SK-N-SH (cell line): Measurements from ENCODE around the gene JAZF1. TPM values are rescaled to one million over a fixed set of nuclear protein-coding genes. Genes with fewer than 3 reads are reported as not detected.

Experiments used
- CTCF ChIA-PET: fragments of 300-600, 350-600 bp; formaldehyde crosslinking; extraction: SDS; loops from one replicate; lab custom pipeline; 2021; lab: Yijun Ruan, JAX
- POLR2A ChIA-PET: fragments of 350-600 bp; sonication (Branson Sonifier 250); formaldehyde crosslinking; extraction: SDS; loops from one replicate; lab custom pipeline; 2020; ENCODE audit warnings: antibody characterized with exemption, inconsistent platforms; lab: Yijun Ruan, JAX
- DNase-seq: peaks from one replicate; pipeline ENCODE4 v3.0.0; 2012
- H2AFZ ChIP-seq: fragments of 200-600 bp; sonication (generic); 2 replicates; pipeline ENCODE4 v1.8.1; 2016; ENCODE audit warnings: antibody characterized with exemption, mild to moderate bottlenecking, low read depth
- H3F3A ChIP-seq: fragments of 200-600 bp; sonication (generic); replicated peaks from 2 replicates; pipeline ENCODE3; 2016; ENCODE audit warnings: antibody characterized with exemption, mild to moderate bottlenecking; ENCODE audit not compliant: insufficient read depth
- H3K27ac ChIP-seq, 2 experiments: fragments of 200-500 bp in 1 of 2; fragments of 200-600 bp in 1 of 2; sonication (Bioruptor generic) in 1 of 2; sonication (generic), shearing (Covaris generic) in 1 of 2; 2 replicates each; pipeline versions ENCODE4 v1.5.1 to v1.6.1; 2014 to 2016; ENCODE audit warnings: low read depth in 2 of 2, inconsistent platforms in 1 of 2, low read length in 1 of 2, mild to moderate bottlenecking in 1 of 2, mixed read lengths in 1 of 2
- H3K27me3 ChIP-seq: fragments of 200-600 bp; sonication (generic), shearing (Covaris generic); 2 replicates; pipeline ENCODE4 v1.6.1; 2016; ENCODE audit warnings: mixed run types; ENCODE audit not compliant: insufficient read depth
- H3K36me3 ChIP-seq, 2 experiments: fragments of 200-500 bp in 1 of 2; fragments of 200-600 bp in 1 of 2; sonication (Bioruptor generic) in 1 of 2; sonication (generic) in 1 of 2; replicated peaks in 1 of 2; 2 replicates each; pipeline versions ENCODE3 to v1.5.1; 2014 to 2016; ENCODE audit warnings: low read length in 1 of 2, mild to moderate bottlenecking in 1 of 2; ENCODE audit not compliant: insufficient read depth in 2 of 2, control insufficient read depth in 1 of 2
- H3K4me1 ChIP-seq, 2 experiments: fragments of 200-500 bp in 1 of 2; fragments of 200-600 bp in 1 of 2; sonication (Bioruptor generic) in 1 of 2; sonication (generic), shearing (Covaris generic) in 1 of 2; 2 replicates each; pipeline versions ENCODE4 v1.5.1 to v1.6.1; 2014 to 2016; ENCODE audit warnings: low read depth in 1 of 2, low read length in 1 of 2, mixed run types in 1 of 2; ENCODE audit not compliant: insufficient read depth in 2 of 2, control insufficient read depth in 1 of 2
- H3K4me2 ChIP-seq: fragments of 200-600 bp; sonication (generic), shearing (Covaris generic); 2 replicates; pipeline ENCODE4 v1.6.1; 2017; ENCODE audit warnings: mixed run types
- H3K4me3 ChIP-seq, 2 experiments: fragments of 200-500 bp in 1 of 2; fragments of 200-600 bp in 1 of 2; sonication (Bioruptor generic) in 1 of 2; sonication (generic), shearing (Covaris generic) in 1 of 2; 2 replicates each; pipeline versions ENCODE4 v1.5.1 to v1.8.1; 2014 to 2016; ENCODE audit warnings: low read depth in 2 of 2, inconsistent platforms in 1 of 2, low read length in 1 of 2, mild to moderate bottlenecking in 1 of 2, mixed read lengths in 1 of 2, moderate library complexity in 1 of 2
- H3K79me2 ChIP-seq: fragments of 200-600 bp; sonication (generic); 2 replicates; pipeline ENCODE4 v1.8.1; 2017; ENCODE audit warnings: mild to moderate bottlenecking; ENCODE audit not compliant: insufficient read depth
- H3K9ac ChIP-seq: fragments of 200-600 bp; sonication (generic); 2 replicates; pipeline ENCODE4 v1.6.1; 2017; ENCODE audit warnings: mixed run types
- H3K9me2 ChIP-seq: fragments of 200-600 bp; sonication (generic); 2 replicates; pipeline ENCODE4 v1.6.1; 2017; ENCODE audit warnings: mixed run types
- H3K9me3 ChIP-seq: fragments of 200-600 bp; sonication (generic); 2 replicates; pipeline ENCODE4 v1.6.1; 2017; ENCODE audit warnings: mixed run types, mild to moderate bottlenecking, moderate library complexity
- H4K20me1 ChIP-seq: fragments of 200-600 bp; sonication (generic); 2 replicates; pipeline ENCODE4 v1.6.1; 2017; ENCODE audit warnings: mild to moderate bottlenecking, mixed run types; ENCODE audit not compliant: insufficient read depth
- ELF1 ChIP-seq: IDR thresholded peaks from 2 replicates; pipeline ENCODE4 v1.4.0; 2012
- EP300 ChIP-seq, 2 experiments: IDR thresholded peaks; 2 replicates each; pipeline versions ENCODE4 v1.4.0 to v1.6.1; 2012; ENCODE audit warnings: borderline replicate concordance in 1 of 2, low read depth in 1 of 2, low read length in 1 of 2
- EZH2phosphoT487 ChIP-seq: fragments of 200-600 bp; sonication (generic); IDR thresholded peaks from 2 replicates; pipeline ENCODE4 v1.6.1; 2017; ENCODE audit warnings: low read depth, mixed run types, mild to moderate bottlenecking, antibody characterized with exemption, moderate library complexity, borderline replicate concordance
- FOXJ3 ChIP-seq: sonication (generic); formaldehyde crosslinking; IDR thresholded peaks from 2 replicates; pipeline ENCODE4 v1.5.1; 2020; ENCODE audit warnings: mild to moderate bottlenecking, missing genetic modification reagents
- FOXM1 ChIP-seq: IDR thresholded peaks from 2 replicates; pipeline ENCODE4 v1.4.0; 2012; ENCODE audit warnings: low read depth, mild to moderate bottlenecking
- GABPA ChIP-seq: IDR thresholded peaks from 2 replicates; pipeline ENCODE4 v1.4.0; 2012; ENCODE audit warnings: low read depth, mild to moderate bottlenecking
- GATA2 ChIP-seq: sonication (generic); formaldehyde crosslinking; IDR thresholded peaks from 2 replicates; pipeline ENCODE4 v1.5.0; 2020; ENCODE audit warnings: mild to moderate bottlenecking, missing genetic modification reagents
- MAX ChIP-seq: IDR thresholded peaks from 2 replicates; pipeline ENCODE4 v1.4.0; 2012; ENCODE audit warnings: low read depth
- POLR2AphosphoS5 ChIP-seq: IDR thresholded peaks from 2 replicates; pipeline ENCODE4 v1.6.1; 2012; ENCODE audit warnings: low read depth, low read length
- RAD21 ChIP-seq: IDR thresholded peaks from 2 replicates; pipeline ENCODE4 v1.6.1; 2012; ENCODE audit warnings: mild to moderate bottlenecking, low read length
- RXRA ChIP-seq: IDR thresholded peaks from 2 replicates; pipeline ENCODE4 v1.4.0; 2012; ENCODE audit warnings: low read depth, mild to moderate bottlenecking, borderline replicate concordance
- SIN3A ChIP-seq: IDR thresholded peaks from 2 replicates; pipeline ENCODE4 v1.6.1; 2012; ENCODE audit warnings: low read depth, mild to moderate bottlenecking, low read length, moderate library complexity, borderline replicate concordance
- SMC3 ChIP-seq: IDR thresholded peaks from 2 replicates; pipeline ENCODE4 v1.6.1; 2012; ENCODE audit warnings: low read depth, low read length, improper control_type of control experiment
- TAF1 ChIP-seq: IDR thresholded peaks from 2 replicates; pipeline ENCODE4 v1.6.1; 2012; ENCODE audit warnings: low read depth, mild to moderate bottlenecking, low read length, moderate library complexity, borderline replicate concordance
- TCF12 ChIP-seq: IDR thresholded peaks from 2 replicates; pipeline ENCODE4 v1.4.0; 2012
- TEAD4 ChIP-seq: IDR thresholded peaks from 2 replicates; pipeline ENCODE4 v1.4.0; 2012; ENCODE audit warnings: mild to moderate bottlenecking, borderline replicate concordance; ENCODE audit not compliant: insufficient read depth
- YY1 ChIP-seq: IDR thresholded peaks from 2 replicates; pipeline ENCODE4 v1.4.0; 2012; ENCODE audit warnings: low read depth, mild to moderate bottlenecking
- WGBS: methylation state at CpG from one replicate; pipeline ENCODE4 v1.1.6; 2017; ENCODE audit warnings: low lambda C conversion rate; 5-methylcytosine and 5-hydroxymethylcytosine counted together
- polyA plus RNA-seq, 3 experiments: library from polyadenylated mRNA; depleted of rRNA; stranded (reverse); fragments of >200 nt; gene quantifications; 2 replicates each; pipeline ENCODE4 v1.2.3, GENCODE V29; 2012
- TF ChIP-seq, protein P1 (sequence below): fragments of 150-350 bp; IDR thresholded peaks from 2 replicates; pipeline ENCODE4 v1.6.1; 2016; ENCODE audit warnings: mild to moderate bottlenecking, low read depth, low read length
- TF ChIP-seq, protein P2 (sequence below): fragments of 200-600 bp; sonication (generic); IDR thresholded peaks from 2 replicates; pipeline ENCODE4 v1.6.1; 2017; ENCODE audit warnings: antibody characterized with exemption, mild to moderate bottlenecking, moderate library complexity

The JAZF1 gene
- polyA plus RNA-seq, 1 of the 3 experiments (the other 2 are of a cell fraction), result 1.7 TPM

GRCh38 chr7:27872356-27873275 lies 308.0 kb downstream of the JAZF1 start:
- POLR2A ChIA-PET, result no interaction called here
- no peak overlapping the region for H3K4me3 ChIP-seq
- TF ChIP-seq, protein P1, sequence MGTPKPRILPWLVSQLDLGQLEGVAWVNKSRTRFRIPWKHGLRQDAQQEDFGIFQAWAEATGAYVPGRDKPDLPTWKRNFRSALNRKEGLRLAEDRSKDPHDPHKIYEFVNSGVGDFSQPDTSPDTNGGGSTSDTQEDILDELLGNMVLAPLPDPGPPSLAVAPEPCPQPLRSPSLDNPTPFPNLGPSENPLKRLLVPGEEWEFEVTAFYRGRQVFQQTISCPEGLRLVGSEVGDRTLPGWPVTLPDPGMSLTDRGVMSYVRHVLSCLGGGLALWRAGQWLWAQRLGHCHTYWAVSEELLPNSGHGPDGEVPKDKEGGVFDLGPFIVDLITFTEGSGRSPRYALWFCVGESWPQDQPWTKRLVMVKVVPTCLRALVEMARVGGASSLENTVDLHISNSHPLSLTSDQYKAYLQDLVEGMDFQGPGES, result no peak
- TF ChIP-seq EZH2phosphoT487 (no peak), YY1 (no peak), TCF12 (no peak), ELF1 (no peak), TAF1 (no peak), FOXJ3 (CRISPR knock-in tag) (no peak), RXRA (no peak), EP300 (IDR thresholded peaks at IDR 0.05; ENCODE audit: borderline replicate concordance in 1 of 2, low read depth in 1 of 2, low read length in 1 of 2) (no peak), GATA2 (CRISPR knock-in tag) (no peak), SMC3 (no peak), GABPA (no peak), MAX (no peak), FOXM1 (no peak), TEAD4 (no peak), RAD21 (no peak), SIN3A (no peak), POLR2AphosphoS5 (no peak)
- TF ChIP-seq, protein P2, sequence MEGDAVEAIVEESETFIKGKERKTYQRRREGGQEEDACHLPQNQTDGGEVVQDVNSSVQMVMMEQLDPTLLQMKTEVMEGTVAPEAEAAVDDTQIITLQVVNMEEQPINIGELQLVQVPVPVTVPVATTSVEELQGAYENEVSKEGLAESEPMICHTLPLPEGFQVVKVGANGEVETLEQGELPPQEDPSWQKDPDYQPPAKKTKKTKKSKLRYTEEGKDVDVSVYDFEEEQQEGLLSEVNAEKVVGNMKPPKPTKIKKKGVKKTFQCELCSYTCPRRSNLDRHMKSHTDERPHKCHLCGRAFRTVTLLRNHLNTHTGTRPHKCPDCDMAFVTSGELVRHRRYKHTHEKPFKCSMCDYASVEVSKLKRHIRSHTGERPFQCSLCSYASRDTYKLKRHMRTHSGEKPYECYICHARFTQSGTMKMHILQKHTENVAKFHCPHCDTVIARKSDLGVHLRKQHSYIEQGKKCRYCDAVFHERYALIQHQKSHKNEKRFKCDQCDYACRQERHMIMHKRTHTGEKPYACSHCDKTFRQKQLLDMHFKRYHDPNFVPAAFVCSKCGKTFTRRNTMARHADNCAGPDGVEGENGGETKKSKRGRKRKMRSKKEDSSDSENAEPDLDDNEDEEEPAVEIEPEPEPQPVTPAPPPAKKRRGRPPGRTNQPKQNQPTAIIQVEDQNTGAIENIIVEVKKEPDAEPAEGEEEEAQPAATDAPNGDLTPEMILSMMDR, result no peak
- TF ChIP-seq, all 33 proteins: peak for 0
- CTCF ChIA-PET, result interaction anchor here (0.8 to 2.5 kb wide), 6 partner anchors 9 to 676 kb away, joined by 4 to 6 read pairs (median 4); no protein-coding TSS in a partner anchor
- Histone ChIP-seq H3F3A (no peaks in the 10 kb centered on the region), H3K9me3 (no peaks in the 10 kb centered on the region), H4K20me1 (no peaks in the 10 kb centered on the region), H3K27me3 (no peaks in the 10 kb centered on the region), H3K36me3 (no peaks in the 10 kb centered on the region), H3K9me2 (no peaks in the 10 kb centered on the region), H3K4me1 (peaks cover 7 to 10% of the 10 kb centered on the region in 2 experiments), H3K4me2 (no peak overlapping the region), H3K9ac (no peak overlapping the region), H3K79me2 (no peaks in the 10 kb centered on the region), H2AFZ (no peak overlapping the region), H3K27ac (no peak overlapping the region; a peak in 1 of 4 replicates)
- WGBS, result 79% methylated on average over 17 of the region's 17 CpGs
- no peak for DNase-seq
